Measurements from ENCODE around the gene GBA3. TPM values are rescaled to one million over a fixed set of nuclear protein-coding genes. Genes with fewer than 3 reads are reported as not detected.

GBA3 gene
- total RNA-seq, 1 experiment from 2014 or later = not detected

DNA sequence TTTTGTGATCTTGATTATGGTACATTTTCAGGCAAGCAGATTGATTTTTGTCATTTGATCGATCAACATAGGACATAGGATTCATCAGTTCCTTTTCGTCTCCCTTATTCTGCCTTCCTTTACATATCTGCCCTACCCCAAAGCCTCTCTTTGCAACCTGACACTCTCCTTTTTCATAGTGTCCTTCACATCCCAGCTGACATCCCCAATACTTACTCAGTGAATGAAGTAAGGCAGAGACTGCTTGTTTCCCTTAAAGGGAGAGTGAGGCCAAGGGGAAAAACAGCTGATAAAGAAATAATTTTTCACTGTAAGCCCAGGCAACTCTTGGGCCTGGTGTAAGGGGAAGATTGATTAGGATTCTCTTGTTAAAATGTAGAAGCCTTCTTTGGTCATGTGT lies 69.8 kb downstream of the GBA3 start:
- no peak overlapping the region for H2AFZ ChIP-seq (ENCODE audit: low read length)
- DNase-seq = no peak

More for the DNA sequence above, 69.8 kb downstream of the GBA3 start:
- no peaks in the 10 kb centered on the region for H3K9me3 Mint-ChIP-seq
- H3K56ac ChIP-seq (ENCODE audit: insufficient read length, low read depth, low read length) = no peak overlapping the region
- H3K27ac Mint-ChIP-seq = peak overlapping the region in 1 of 3 experiments; percentile 4; a peak in 1 of 7 replicates
- H4K20me1 ChIP-seq (ENCODE audit: control insufficient read depth, insufficient read depth, insufficient read length) = no peaks in the 10 kb centered on the region
- no peak overlapping the region for H2BK12ac ChIP-seq (ENCODE audit: insufficient read length, low read depth, low read length)
- H3K4ac ChIP-seq (ENCODE audit: low read depth, low read length) = no peak overlapping the region
- no peak overlapping the region for H3K23ac ChIP-seq (ENCODE audit: insufficient read length, low read depth, low read length)
- no peak overlapping the region for H3K9ac ChIP-seq (ENCODE audit: extremely low read depth, insufficient read length, low read length)
- H3K36me3 Mint-ChIP-seq (ENCODE audit: insufficient read depth in 1 of 3, low read depth in 3 of 3) = no peaks in the 10 kb centered on the region
- H3T11ph ChIP-seq (ENCODE audit: low read length) = no peak overlapping the region
- no peak overlapping the region for H4K5ac ChIP-seq (ENCODE audit: insufficient read length, low read depth, low read length)
- H3K27me3 Mint-ChIP-seq (ENCODE audit: low read depth) = no peaks in the 10 kb centered on the region
- H3K4me3 Mint-ChIP-seq = no peak overlapping the region
- H3K4me1 ChIP-seq (ENCODE audit: insufficient read depth, low read length) = no peaks in the 10 kb centered on the region
- no peaks in the 10 kb centered on the region for H3K27me3 ChIP-seq (ENCODE audit: insufficient read depth, low read length)
- no peak overlapping the region for H3K14ac ChIP-seq (ENCODE audit: insufficient read depth, low read length)
- TF ChIP-seq, protein P1, sequence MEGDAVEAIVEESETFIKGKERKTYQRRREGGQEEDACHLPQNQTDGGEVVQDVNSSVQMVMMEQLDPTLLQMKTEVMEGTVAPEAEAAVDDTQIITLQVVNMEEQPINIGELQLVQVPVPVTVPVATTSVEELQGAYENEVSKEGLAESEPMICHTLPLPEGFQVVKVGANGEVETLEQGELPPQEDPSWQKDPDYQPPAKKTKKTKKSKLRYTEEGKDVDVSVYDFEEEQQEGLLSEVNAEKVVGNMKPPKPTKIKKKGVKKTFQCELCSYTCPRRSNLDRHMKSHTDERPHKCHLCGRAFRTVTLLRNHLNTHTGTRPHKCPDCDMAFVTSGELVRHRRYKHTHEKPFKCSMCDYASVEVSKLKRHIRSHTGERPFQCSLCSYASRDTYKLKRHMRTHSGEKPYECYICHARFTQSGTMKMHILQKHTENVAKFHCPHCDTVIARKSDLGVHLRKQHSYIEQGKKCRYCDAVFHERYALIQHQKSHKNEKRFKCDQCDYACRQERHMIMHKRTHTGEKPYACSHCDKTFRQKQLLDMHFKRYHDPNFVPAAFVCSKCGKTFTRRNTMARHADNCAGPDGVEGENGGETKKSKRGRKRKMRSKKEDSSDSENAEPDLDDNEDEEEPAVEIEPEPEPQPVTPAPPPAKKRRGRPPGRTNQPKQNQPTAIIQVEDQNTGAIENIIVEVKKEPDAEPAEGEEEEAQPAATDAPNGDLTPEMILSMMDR (conservative IDR thresholded peaks at IDR 0.05) = no peak
- no peaks in the 10 kb centered on the region for H3K23me2 ChIP-seq (ENCODE audit: insufficient read length, low read depth, low read length, poor library complexity, severe bottlenecking)
- no peak overlapping the region for H4K91ac ChIP-seq (ENCODE audit: insufficient read length, low read depth, low read length)
- peaks cover 9 to 10% of the 10 kb centered on the region in 2 experiments for H3K4me1 Mint-ChIP-seq
- H2AK5ac ChIP-seq (ENCODE audit: insufficient read length, low read length) = no peak overlapping the region
- WGBS (ENCODE audit: extremely low coverage, insufficient read length, low lambda C conversion rate) = no CpG with 5 or more reads among the region's 2 CpGs
- no peak overlapping the region for H2BK5ac ChIP-seq (ENCODE audit: insufficient read length, low read length)
- H2BK120ac ChIP-seq (ENCODE audit: low read depth, low read length, poor library complexity, severe bottlenecking) = no peak overlapping the region
- H3K9me3 ChIP-seq (ENCODE audit: control insufficient read depth, low read depth, low read length) = no peaks in the 10 kb centered on the region
- H2BK20ac ChIP-seq (ENCODE audit: low read depth, low read length, poor library complexity, severe bottlenecking) = no peak overlapping the region
- H4K8ac ChIP-seq (replicated peaks; ENCODE audit: insufficient read length, low read depth, low read length) = no peak overlapping the region
- H3K18ac ChIP-seq (ENCODE audit: insufficient read length, low read depth, low read length) = no peak overlapping the region
- no peak overlapping the region for H3K4me2 ChIP-seq (ENCODE audit: insufficient read depth, insufficient read length, low read length)
- H3K79me2 ChIP-seq (ENCODE audit: insufficient read depth, low read length) = no peaks in the 10 kb centered on the region
- no peak overlapping the region for H3K27ac ChIP-seq (ENCODE audit: insufficient read length, low read depth, low read length)
- H2BK15ac ChIP-seq (ENCODE audit: low read depth, low read length) = no peak overlapping the region
- H3K79me1 ChIP-seq (ENCODE audit: insufficient read depth, low read depth, low read length, poor library complexity, severe bottlenecking) = no peaks in the 10 kb centered on the region
